ENCODE measurements around the gene GTF2I. TPM values are rescaled to one million over a fixed set of nuclear protein-coding genes. Genes with fewer than 3 reads are reported as not detected.

The GTF2I gene
- total RNA-seq, 1 experiment from 2014 or later = 357 TPM

DNA sequence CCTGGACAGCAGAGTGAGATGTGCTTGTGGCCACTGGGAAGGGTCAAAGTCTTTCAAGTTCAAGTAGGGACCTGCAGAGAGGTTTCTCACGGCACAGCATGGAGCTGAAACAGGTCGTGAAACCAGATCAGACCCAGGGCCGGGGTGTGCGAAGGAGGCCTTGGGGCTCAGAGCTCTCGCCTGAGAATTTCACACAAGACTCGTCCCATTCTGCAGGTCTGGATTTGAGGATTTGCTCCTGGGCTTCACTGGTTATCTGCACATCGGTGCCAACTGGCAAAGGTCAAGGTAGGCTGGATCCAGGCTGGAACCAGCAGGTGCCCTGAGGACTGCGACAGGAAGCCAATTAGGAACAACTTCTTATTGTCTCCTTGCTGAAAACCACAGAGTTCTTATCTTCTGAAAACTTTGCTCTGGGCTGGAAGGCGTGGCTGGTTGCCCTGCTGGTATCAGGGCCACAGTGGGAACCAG lies 24.0 kb upstream of the GTF2I start:
- Histone ChIP-seq H3K56ac (ENCODE audit: insufficient read length, low read depth, low read length) (no peak overlapping the region), H2AFZ (ENCODE audit: low read length) (no peak overlapping the region), H3K23ac (ENCODE audit: insufficient read length, low read depth, low read length) (no peak overlapping the region), H3K14ac (ENCODE audit: insufficient read depth, low read length) (no peak overlapping the region), H2BK5ac (ENCODE audit: insufficient read length, low read length) (no peak overlapping the region), H3T11ph (ENCODE audit: low read length) (no peak overlapping the region), H2BK15ac (ENCODE audit: low read depth, low read length) (no peak overlapping the region), H3K79me1 (ENCODE audit: insufficient read depth, low read depth, low read length, poor library complexity, severe bottlenecking) (no peaks in the 10 kb centered on the region), H3K23me2 (ENCODE audit: insufficient read length, low read depth, low read length, poor library complexity, severe bottlenecking) (no peaks in the 10 kb centered on the region), H2BK20ac (ENCODE audit: low read depth, low read length, poor library complexity, severe bottlenecking) (no peak overlapping the region), H3K4ac (ENCODE audit: low read depth, low read length) (no peak overlapping the region), H4K91ac (ENCODE audit: insufficient read length, low read depth, low read length) (no peak overlapping the region), H4K8ac (replicated peaks; ENCODE audit: insufficient read length, low read depth, low read length) (no peak overlapping the region), H3K9ac (ENCODE audit: extremely low read depth, insufficient read length, low read length) (no peak overlapping the region), H3K18ac (ENCODE audit: insufficient read length, low read depth, low read length) (no peak overlapping the region), H4K5ac (ENCODE audit: insufficient read length, low read depth, low read length) (no peak overlapping the region), H3K27ac (ENCODE audit: insufficient read length, low read depth, low read length) (no peak overlapping the region), H4K20me1 (ENCODE audit: control insufficient read depth, insufficient read depth, insufficient read length) (no peaks in the 10 kb centered on the region), H3K79me2 (ENCODE audit: insufficient read depth, low read length) (no peaks in the 10 kb centered on the region), H3K4me1 (ENCODE audit: insufficient read depth, low read length) (no peaks in the 10 kb centered on the region), H2BK12ac (ENCODE audit: insufficient read length, low read depth, low read length) (no peak overlapping the region), H3K9me3 (ENCODE audit: control insufficient read depth, low read depth, low read length) (no peaks in the 10 kb centered on the region), H2AK5ac (ENCODE audit: insufficient read length, low read length) (no peak overlapping the region), H3K27me3 (ENCODE audit: insufficient read depth, low read length) (no peaks in the 10 kb centered on the region), H2BK120ac (ENCODE audit: low read depth, low read length, poor library complexity, severe bottlenecking) (no peak overlapping the region), H3K4me2 (ENCODE audit: insufficient read depth, insufficient read length, low read length) (no peak overlapping the region)
- H3K27me3 Mint-ChIP-seq (ENCODE audit: low read depth) = no peaks in the 10 kb centered on the region
- no CpG with 5 or more reads among the region's 9 CpGs for WGBS (ENCODE audit: extremely low coverage, insufficient read length, low lambda C conversion rate)
- no peak for DNase-seq
- no peak overlapping the region; a peak in 1 of 5 replicates for H3K4me3 Mint-ChIP-seq
- peaks cover 0 to 5% (median 0%) of the 10 kb centered on the region in 3 experiments; a peak in 1 of 7 replicates for H3K36me3 Mint-ChIP-seq (ENCODE audit: insufficient read depth in 1 of 3, low read depth in 3 of 3)
- H3K4me1 Mint-ChIP-seq = peaks cover 13 to 24% of the 10 kb centered on the region in 2 experiments
- H3K27ac Mint-ChIP-seq = no peak overlapping the region; a peak in 2 of 7 replicates
- no peaks in the 10 kb centered on the region for H3K9me3 Mint-ChIP-seq
- TF ChIP-seq, protein P1, sequence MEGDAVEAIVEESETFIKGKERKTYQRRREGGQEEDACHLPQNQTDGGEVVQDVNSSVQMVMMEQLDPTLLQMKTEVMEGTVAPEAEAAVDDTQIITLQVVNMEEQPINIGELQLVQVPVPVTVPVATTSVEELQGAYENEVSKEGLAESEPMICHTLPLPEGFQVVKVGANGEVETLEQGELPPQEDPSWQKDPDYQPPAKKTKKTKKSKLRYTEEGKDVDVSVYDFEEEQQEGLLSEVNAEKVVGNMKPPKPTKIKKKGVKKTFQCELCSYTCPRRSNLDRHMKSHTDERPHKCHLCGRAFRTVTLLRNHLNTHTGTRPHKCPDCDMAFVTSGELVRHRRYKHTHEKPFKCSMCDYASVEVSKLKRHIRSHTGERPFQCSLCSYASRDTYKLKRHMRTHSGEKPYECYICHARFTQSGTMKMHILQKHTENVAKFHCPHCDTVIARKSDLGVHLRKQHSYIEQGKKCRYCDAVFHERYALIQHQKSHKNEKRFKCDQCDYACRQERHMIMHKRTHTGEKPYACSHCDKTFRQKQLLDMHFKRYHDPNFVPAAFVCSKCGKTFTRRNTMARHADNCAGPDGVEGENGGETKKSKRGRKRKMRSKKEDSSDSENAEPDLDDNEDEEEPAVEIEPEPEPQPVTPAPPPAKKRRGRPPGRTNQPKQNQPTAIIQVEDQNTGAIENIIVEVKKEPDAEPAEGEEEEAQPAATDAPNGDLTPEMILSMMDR (conservative IDR thresholded peaks at IDR 0.05) = no peak

Measured in H9 (cell line).